ENCODE measurements around the gene POLR2H. TPM values are rescaled to one million over a fixed set of nuclear protein-coding genes. Genes with fewer than 3 reads are reported as not detected.
A peak's percentile ranks its signal among the peaks of the same experiment; 100 is the strongest.

Gene POLR2H
- total and polyA plus RNA-seq, 8 donors = 14.0 to 273 (median 110) TPM

DNA sequence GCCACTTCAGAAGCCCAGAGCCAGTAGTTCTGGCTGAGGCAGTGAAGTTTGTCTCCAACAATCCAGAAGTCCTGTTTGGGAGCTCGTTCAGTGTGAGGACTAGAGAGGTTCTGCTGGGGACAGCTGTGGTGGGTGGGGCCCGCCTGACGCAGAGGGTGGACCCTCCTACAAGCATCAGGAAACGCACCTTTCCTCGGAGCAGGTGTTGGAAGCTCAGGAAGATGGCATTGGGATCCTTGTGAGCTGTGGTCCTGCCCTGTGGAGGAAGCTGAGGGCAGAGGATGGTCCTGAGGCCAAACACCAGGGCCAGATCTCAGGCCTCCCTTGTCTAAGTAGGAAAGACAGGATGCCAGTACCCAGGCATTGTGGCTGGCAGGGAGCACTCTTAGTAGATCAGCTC is 11.4 kb downstream of the POLR2H start:
- DNase-seq = no peak
- Histone ChIP-seq H3K36me3 (peaks cover 7 to 28% (median 24%) of the 10 kb centered on the region in 4 donors), H3K4me3 (no peak overlapping the region), H3K27me3 (peaks cover 0 to 18% (median 0%) of the 10 kb centered on the region in 3 donors), H3K27ac (no peak overlapping the region), H3K4me1 (peaks cover 13 to 42% (median 33%) of the 10 kb centered on the region in 4 donors), H3K9me3 (no peaks in the 10 kb centered on the region)
- intact Hi-C loops (cut with DNase I; ENCODE audit: low total_unique reads) = loop anchor here (10.0 kb wide), 1 partner anchor 142 kb away; no protein-coding TSS in a partner anchor
- TF ChIP-seq, protein P1, sequence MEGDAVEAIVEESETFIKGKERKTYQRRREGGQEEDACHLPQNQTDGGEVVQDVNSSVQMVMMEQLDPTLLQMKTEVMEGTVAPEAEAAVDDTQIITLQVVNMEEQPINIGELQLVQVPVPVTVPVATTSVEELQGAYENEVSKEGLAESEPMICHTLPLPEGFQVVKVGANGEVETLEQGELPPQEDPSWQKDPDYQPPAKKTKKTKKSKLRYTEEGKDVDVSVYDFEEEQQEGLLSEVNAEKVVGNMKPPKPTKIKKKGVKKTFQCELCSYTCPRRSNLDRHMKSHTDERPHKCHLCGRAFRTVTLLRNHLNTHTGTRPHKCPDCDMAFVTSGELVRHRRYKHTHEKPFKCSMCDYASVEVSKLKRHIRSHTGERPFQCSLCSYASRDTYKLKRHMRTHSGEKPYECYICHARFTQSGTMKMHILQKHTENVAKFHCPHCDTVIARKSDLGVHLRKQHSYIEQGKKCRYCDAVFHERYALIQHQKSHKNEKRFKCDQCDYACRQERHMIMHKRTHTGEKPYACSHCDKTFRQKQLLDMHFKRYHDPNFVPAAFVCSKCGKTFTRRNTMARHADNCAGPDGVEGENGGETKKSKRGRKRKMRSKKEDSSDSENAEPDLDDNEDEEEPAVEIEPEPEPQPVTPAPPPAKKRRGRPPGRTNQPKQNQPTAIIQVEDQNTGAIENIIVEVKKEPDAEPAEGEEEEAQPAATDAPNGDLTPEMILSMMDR (IDR thresholded peaks at IDR 0.05) = no peak
- 57 to 75% (median 65%) methylated on average over 4 to 5 of the region's 5 CpGs for WGBS, 5 donors

- Histone ChIP-seq H3K27ac (no peak overlapping the region), H3K36me3 (peaks cover 2 to 23% (median 18%) of the 10 kb centered on the region in 4 donors), H3K4me1 (peaks cover 13 to 42% (median 35%) of the 10 kb centered on the region in 4 donors), H3K4me3 (no peak overlapping the region), H3K27me3 (peaks cover 0 to 24% (median 0%) of the 10 kb centered on the region in 3 donors), H3K9me3 (no peaks in the 10 kb centered on the region)
- WGBS, 5 donors = 66 to 79% (median 68%) methylated on average over 6 of the region's 6 CpGs
- TF ChIP-seq POLR2AphosphoS5 (IDR thresholded peaks at IDR 0.05) = no peak
- TF ChIP-seq, protein P1 (IDR thresholded peaks at IDR 0.05) = no peak
- no peak for TF ChIP-seq EP300 (IDR thresholded peaks at IDR 0.05)
- TF ChIP-seq POLR2A (IDR thresholded peaks at IDR 0.05) = no peak
- no peak for DNase-seq
- intact Hi-C loops (cut with DNase I; ENCODE audit: low total_unique reads) = loop anchor here (10.0 kb wide), 1 partner anchor 141 kb away; no protein-coding TSS in a partner anchor
Measured at GRCh38 chr3:184373422-184373821, 11.9 kb downstream of the POLR2H start.

GRCh38 chr3:184375747-184376461 is 14.4 kb downstream of the POLR2H start:
- no peak overlapping the region for H3K4me3 ChIP-seq
- TF ChIP-seq POLR2AphosphoS5 (IDR thresholded peaks at IDR 0.05) = no peak
- no peak for TF ChIP-seq POLR2A (IDR thresholded peaks at IDR 0.05)
- TF ChIP-seq EP300 (IDR thresholded peaks at IDR 0.05) = no peak
- TF ChIP-seq, protein P1 (IDR thresholded peaks at IDR 0.05) = no peak
- DNase-seq = no peak
- H3K27me3 ChIP-seq = peaks cover 0 to 47% (median 20%) of the 10 kb centered on the region in 3 donors
- H3K9me3 ChIP-seq = no peaks in the 10 kb centered on the region
- peaks cover 14 to 44% (median 39%) of the 10 kb centered on the region in 4 donors for H3K4me1 ChIP-seq
- no peaks in the 10 kb centered on the region for H3K36me3 ChIP-seq
- WGBS, 5 donors = 86 to 89% (median 87%) methylated on average over 12 of the region's 12 CpGs
- H3K27ac ChIP-seq = no peak overlapping the region
- intact Hi-C loops (cut with DNase I; ENCODE audit: low total_unique reads) = loop anchor here (10.0 kb wide), 1 partner anchor 139 kb away; no protein-coding TSS in a partner anchor

GRCh38 chr3:184377374-184377773 is 15.9 kb downstream of the POLR2H start:
- Histone ChIP-seq H3K27ac (peak overlapping the region in 4 of 5 donors; percentile 28 to 79 (median 74)), H3K4me1 (peaks cover 23 to 45% (median 37%) of the 10 kb centered on the region in 4 donors), H3K9me3 (no peaks in the 10 kb centered on the region), H3K36me3 (no peaks in the 10 kb centered on the region), H3K4me3 (no peak overlapping the region), H3K27me3 (peaks cover 0 to 62% (median 32%) of the 10 kb centered on the region in 3 donors)
- intact Hi-C loops (cut with DNase I; ENCODE audit: low total_unique reads) = loop anchor here (10.0 kb wide), 1 partner anchor 137 kb away; no protein-coding TSS in a partner anchor
- TF ChIP-seq POLR2AphosphoS5 (IDR thresholded peaks at IDR 0.05) (no peak), EP300 (IDR thresholded peaks at IDR 0.05) (no peak), POLR2A (IDR thresholded peaks at IDR 0.05) (no peak)
- TF ChIP-seq, protein P1 (IDR thresholded peaks at IDR 0.05) = no peak
- 47 to 63% (median 57%) methylated on average over 5 of the region's 5 CpGs for WGBS, 5 donors
- DNase-seq = no peak
